MCF 10A (cell line): ENCODE results near the gene DDN. TPM values are rescaled to one million over a fixed set of nuclear protein-coding genes. Genes with fewer than 3 reads are reported as not detected.

Experiments used
- BruUV-seq: library from RNA; stranded (reverse); fragments of 400-500 nt; replicated peaks from 2 replicates; lab custom pipeline; 2021; lab: Mats Ljungman, UMichigan
- CTCF ChIA-PET: fragments of 300-600 bp; sonication (Branson Sonifier 250); formaldehyde crosslinking; extraction: SDS; loops from one replicate; lab custom pipeline; 2021; ENCODE audit warnings: antibody characterized with exemption, inconsistent platforms; lab: Yijun Ruan, JAX
- POLR2A ChIA-PET: fragments of 300-600, 350-650 bp; sonication (Branson Sonifier 250); formaldehyde crosslinking; extraction: SDS; loops from one replicate; lab custom pipeline; 2020; ENCODE audit warnings: antibody characterized with exemption, inconsistent platforms; lab: Yijun Ruan, JAX
- DNase-seq: peaks from one replicate; pipeline ENCODE4 v3.0.0-alpha.2; 2018; ENCODE audit not compliant: unreplicated experiment
- H3K27ac Mint-ChIP-seq: one replicate; pipeline ENCODE4 v1.8.0; 2022; ENCODE audit warnings: mild to moderate bottlenecking, low read depth, mixed read lengths; ENCODE audit not compliant: unreplicated experiment
- H3K27me3 Mint-ChIP-seq: one replicate; pipeline ENCODE4 v1.8.0; 2022; ENCODE audit warnings: mixed read lengths; ENCODE audit not compliant: insufficient read depth, unreplicated experiment
- H3K36me3 Mint-ChIP-seq: one replicate; pipeline ENCODE4 v1.8.0; 2022; ENCODE audit warnings: mild to moderate bottlenecking, moderate library complexity, mixed read lengths; ENCODE audit not compliant: insufficient read depth, unreplicated experiment
- H3K4me1 Mint-ChIP-seq: one replicate; pipeline ENCODE4 v1.8.0; 2022; ENCODE audit warnings: mixed read lengths; ENCODE audit not compliant: insufficient read depth, unreplicated experiment
- H3K4me3 Mint-ChIP-seq: one replicate; pipeline ENCODE4 v1.8.0; 2022; ENCODE audit warnings: mild to moderate bottlenecking, moderate library complexity, mixed read lengths; ENCODE audit not compliant: unreplicated experiment
- H3K9me3 Mint-ChIP-seq: one replicate; pipeline ENCODE4 v1.8.0; 2022; ENCODE audit warnings: mixed read lengths; ENCODE audit not compliant: unreplicated experiment
- CTCF ChIP-seq: fragments of 200-600 bp; IDR thresholded peaks from one replicate; pipeline ENCODE4 v1.8.0; 2022; ENCODE audit warnings: antibody characterized with exemption, mild to moderate bottlenecking; ENCODE audit not compliant: unreplicated experiment
- intact Hi-C: fragments of 100-400 bp; cut with micrococcal nuclease; formaldehyde crosslinking; loops from 2 replicates; pipeline ENCODE4 v1.14.1; 2022
- total RNA-seq: library from RNA; stranded (reverse); gene quantifications from 2 replicates; pipeline ENCODE4 v1.2.3, GENCODE V29; 2022

DDN gene
- total RNA-seq, 1 experiment from 2014 or later: 0.28 TPM

- Mint-ChIP-seq H3K4me3 (no peak overlapping the region), H3K27me3 (peaks cover 12% of the 10 kb centered on the region), H3K36me3 (no peaks in the 10 kb centered on the region), H3K9me3 (no peaks in the 10 kb centered on the region), H3K4me1 (peaks cover 20% of the 10 kb centered on the region), H3K27ac (no peak overlapping the region)
- no TSS peak for BruUV-seq
- ChIA-PET CTCF (interaction anchor here (0.7 to 1.6 kb wide), 2 partner anchors 15 kb away, joined by 3 to 8 read pairs; no protein-coding TSS in a partner anchor), POLR2A (interaction anchor here (2.0 kb wide), 1 partner anchor 17 kb away, joined by 5 read pairs; no protein-coding TSS in a partner anchor)
- TF ChIP-seq CTCF: no peak
- intact Hi-C loops: no loop called here
- no peak for DNase-seq
These were observed 26.2 kb downstream of the DDN start for GRCh38 chr12:48972952-48973483.

GRCh38 chr12:48972213-48972951, 26.8 kb downstream of the DDN start:
- H3K9me3 Mint-ChIP-seq: no peaks in the 10 kb centered on the region
- DNase-seq: no peak
- peak overlapping the region; percentile 73 for H3K4me3 Mint-ChIP-seq
- CTCF ChIA-PET: interaction anchor here (0.5 to 3.3 kb wide), 7 partner anchors 10 to 252 kb away, joined by 3 to 17 read pairs (median 3); no protein-coding TSS in a partner anchor
- peaks cover 14% of the 10 kb centered on the region for H3K4me1 Mint-ChIP-seq
- no TSS peak for BruUV-seq
- no peak for TF ChIP-seq CTCF
- POLR2A ChIA-PET: interaction anchor here (2.0 to 2.4 kb wide), 2 partner anchors 15 to 17 kb away, joined by 5 to 10 read pairs; partner anchors contain the start of gene ARF3
- no peaks in the 10 kb centered on the region for H3K36me3 Mint-ChIP-seq
- no peak overlapping the region for H3K27ac Mint-ChIP-seq
- intact Hi-C loops: no loop called here
- peaks cover 6% of the 10 kb centered on the region for H3K27me3 Mint-ChIP-seq

GRCh38 chr12:48970702-48971334, 28.4 kb downstream of the DDN start:
- Mint-ChIP-seq H3K9me3 (no peaks in the 10 kb centered on the region), H3K27ac (no peak overlapping the region), H3K27me3 (no peaks in the 10 kb centered on the region), H3K36me3 (no peaks in the 10 kb centered on the region), H3K4me3 (peak overlapping the region; percentile 73), H3K4me1 (peaks cover 14% of the 10 kb centered on the region)
- intact Hi-C loops: no loop called here
- no peak for DNase-seq
- CTCF ChIA-PET: interaction anchor here (0.5 to 3.3 kb wide), 5 partner anchors 9 to 218 kb away, joined by 3 to 17 read pairs (median 6); no protein-coding TSS in a partner anchor
- no TSS peak for BruUV-seq
- POLR2A ChIA-PET: interaction anchor here (1.2 to 2.4 kb wide), 3 partner anchors 13 to 47 kb away, joined by 3 to 10 read pairs (median 5); partner anchors contain the start of genes ARF3 and PRKAG1
- no peak for TF ChIP-seq CTCF
